B cell (primary cell): Measurements from ENCODE around the gene ASXL2.

Experiments used
- CTCF ChIP-seq: fragments of 200-600 bp; IDR thresholded peaks from one replicate; pipeline ENCODE4 v1.8.0; 2022; ENCODE audit warnings: antibody characterized with exemption, mild to moderate bottlenecking
- EZH2 ChIP-seq: IDR thresholded peaks from 2 replicates; pipeline ENCODE4 v1.6.1; 2012; ENCODE audit warnings: borderline replicate concordance, low read depth, mild to moderate bottlenecking, moderate library complexity, low read length; ENCODE audit not compliant: insufficient read depth, poor library complexity, severe bottlenecking

GRCh38 chr2:25787020-25787419 lies 91.3 kb downstream of the ASXL2 start:
- TF ChIP-seq CTCF: no peak
- TF ChIP-seq EZH2: no peak
